A673 (cell line): ENCODE results near the gene PRUNE2. TPM values are rescaled to one million over a fixed set of nuclear protein-coding genes. Genes with fewer than 3 reads are reported as not detected.

ENCODE experiments used
- BruUV-seq: library from RNA; stranded (reverse); fragments of 400-500 nt; replicated peaks from 2 replicates; lab custom pipeline; 2021; lab: Mats Ljungman, UMichigan
- CTCF ChIA-PET: fragments of 300-600 bp; sonication (Branson Sonifier 250); formaldehyde crosslinking; loops from one replicate; lab custom pipeline; 2022; ENCODE audit warnings: antibody characterized with exemption; lab: Charles Lee
- POLR2A ChIA-PET: fragments of 300-600 bp; sonication (Branson Sonifier 250); formaldehyde crosslinking; loops from one replicate; lab custom pipeline; 2022; ENCODE audit warnings: antibody characterized with exemption; ENCODE audit not compliant: low non-redundant PET; lab: Charles Lee
- DNase-seq: peaks from one replicate; pipeline ENCODE4 v3.0.0-alpha.2; 2015; ENCODE audit warnings: low spot score
- H3K27ac ChIP-seq: fragments of 200-600 bp; sonication (generic); 2 replicates; pipeline ENCODE4 v1.5.1; 2016; ENCODE audit warnings: mixed run types, low read depth, mild to moderate bottlenecking, mixed read lengths, antibody characterized with exemption, low read length; ENCODE audit not compliant: poor library complexity, severe bottlenecking
- H3K27me3 ChIP-seq: fragments of 200-600 bp; sonication (generic); replicated peaks from 2 replicates; pipeline ENCODE4 v1.6.1; 2017; ENCODE audit warnings: mixed run types, low read depth, mild to moderate bottlenecking, mixed read lengths, antibody characterized with exemption, low read length; ENCODE audit not compliant: insufficient read depth, poor library complexity
- H3K36me3 ChIP-seq: fragments of 200-600 bp; sonication (generic); 2 replicates; pipeline ENCODE4 v1.6.1; 2016; ENCODE audit warnings: mixed run types, mild to moderate bottlenecking, mixed read lengths, antibody characterized with exemption, low read length; ENCODE audit not compliant: insufficient read depth, poor library complexity, severe bottlenecking
- H3K4me1 ChIP-seq: fragments of 200-600 bp; sonication (generic); 2 replicates; pipeline ENCODE4 v1.6.1; 2017; ENCODE audit warnings: mixed run types, mild to moderate bottlenecking, mixed read lengths, antibody characterized with exemption, low read length; ENCODE audit not compliant: insufficient read depth, poor library complexity, severe bottlenecking
- H3K4me3 ChIP-seq: fragments of 200-600 bp; sonication (generic); 2 replicates; pipeline ENCODE4 v1.5.1; 2016; ENCODE audit warnings: low read depth, mixed run types, mild to moderate bottlenecking, mixed read lengths, low read length; ENCODE audit not compliant: poor library complexity, severe bottlenecking
- H3K9me3 ChIP-seq: fragments of 200-600 bp; sonication (generic); 2 replicates; pipeline ENCODE4 v1.6.1; 2016; ENCODE audit warnings: mixed run types, low read depth, mild to moderate bottlenecking, mixed read lengths, antibody characterized with exemption, low read length; ENCODE audit not compliant: poor library complexity, severe bottlenecking
- CTCF ChIP-seq: fragments of 300-800, 200-600 bp; sonication (generic); conservative IDR thresholded peaks from 2 replicates; pipeline ENCODE4 v1.5.1; 2017; ENCODE audit warnings: low read depth, mild to moderate bottlenecking, antibody characterized with exemption, low read length, moderate library complexity, mixed read lengths
- EZH2 ChIP-seq: fragments of 200-600 bp; sonication (generic); IDR thresholded peaks from 2 replicates; pipeline ENCODE4 v1.6.1; 2017; ENCODE audit warnings: borderline replicate concordance, low read depth, mild to moderate bottlenecking, mixed read lengths, antibody characterized with exemption, low read length; ENCODE audit not compliant: poor library complexity, severe bottlenecking
- intact Hi-C: fragments of 100-400 bp; cut with micrococcal nuclease; formaldehyde crosslinking; loops from one replicate; pipeline ENCODE4 v1.10.0; 2022; ENCODE audit not compliant: unreplicated experiment
- total RNA-seq: library from RNA; stranded (reverse); gene quantifications from 2 replicates; pipeline ENCODE4 v1.2.3, GENCODE V29; 2021

Gene PRUNE2
- total RNA-seq, 1 experiment from 2014 or later: not detected

- no peak for DNase-seq
- intact Hi-C loops: no loop called here
- Histone ChIP-seq H3K27ac (no peak overlapping the region), H3K9me3 (no peaks in the 10 kb centered on the region), H3K4me1 (no peaks in the 10 kb centered on the region), H3K4me3 (no peak overlapping the region), H3K27me3 (peaks cover 15% of the 10 kb centered on the region), H3K36me3 (no peaks in the 10 kb centered on the region)
- ChIA-PET CTCF (no interaction called here), POLR2A (no interaction called here)
- BruUV-seq: no TSS peak
- TF ChIP-seq EZH2 (no peak), CTCF (no peak)
Observed at GRCh38 chr9:76573905-76574760, 331.8 kb downstream of the PRUNE2 start.

GRCh38 chr9:76573408-76573807 is 332.5 kb downstream of the PRUNE2 start:
- Histone ChIP-seq H3K4me3 (no peak overlapping the region), H3K27ac (no peak overlapping the region), H3K36me3 (no peaks in the 10 kb centered on the region), H3K27me3 (peaks cover 15% of the 10 kb centered on the region), H3K4me1 (no peaks in the 10 kb centered on the region), H3K9me3 (no peaks in the 10 kb centered on the region)
- no peak for DNase-seq
- intact Hi-C loops: no loop called here
- ChIA-PET POLR2A (no interaction called here), CTCF (no interaction called here)
- BruUV-seq: no TSS peak
- TF ChIP-seq CTCF (no peak), EZH2 (no peak)

GRCh38 chr9:76572151-76572550 is 333.8 kb downstream of the PRUNE2 start:
- Histone ChIP-seq H3K4me3 (no peak overlapping the region), H3K36me3 (no peaks in the 10 kb centered on the region), H3K4me1 (no peaks in the 10 kb centered on the region), H3K9me3 (no peaks in the 10 kb centered on the region), H3K27ac (no peak overlapping the region), H3K27me3 (peaks cover 19% of the 10 kb centered on the region)
- intact Hi-C loops: no loop called here
- POLR2A ChIA-PET: no interaction called here
- DNase-seq: no peak
- no peak for TF ChIP-seq EZH2
- no peak for TF ChIP-seq CTCF
- no TSS peak for BruUV-seq
- CTCF ChIA-PET: no interaction called here
